ENCODE results near the gene EPB41L3. TPM values are rescaled to one million over a fixed set of nuclear protein-coding genes. Genes with fewer than 3 reads are reported as not detected.

EPB41L3 gene
- total RNA-seq, 1 experiment from 2014 or later = 16.1 TPM

GRCh38 chr18:5397102-5397501 is 146.7 kb downstream of the EPB41L3 start:
- Histone ChIP-seq H3K4me2 (ENCODE audit: insufficient read depth, insufficient read length, low read length) (no peak overlapping the region), H3K79me1 (ENCODE audit: insufficient read depth, low read depth, low read length, poor library complexity, severe bottlenecking) (no peaks in the 10 kb centered on the region), H2BK5ac (ENCODE audit: insufficient read length, low read length) (no peak overlapping the region), H2BK120ac (ENCODE audit: low read depth, low read length, poor library complexity, severe bottlenecking) (no peak overlapping the region), H4K8ac (replicated peaks; ENCODE audit: insufficient read length, low read depth, low read length) (no peak overlapping the region), H3K27ac (ENCODE audit: insufficient read length, low read depth, low read length) (no peak overlapping the region), H3T11ph (ENCODE audit: low read length) (no peak overlapping the region), H3K4me1 (ENCODE audit: insufficient read depth, low read length) (peaks cover 2% of the 10 kb centered on the region; the same call in 1 of the 2 replicates), H3K79me2 (ENCODE audit: insufficient read depth, low read length) (no peaks in the 10 kb centered on the region), H3K23ac (ENCODE audit: insufficient read length, low read depth, low read length) (no peak overlapping the region), H2BK20ac (ENCODE audit: low read depth, low read length, poor library complexity, severe bottlenecking) (no peak overlapping the region), H4K91ac (ENCODE audit: insufficient read length, low read depth, low read length) (no peak overlapping the region), H2AFZ (ENCODE audit: low read length) (no peak overlapping the region), H3K56ac (ENCODE audit: insufficient read length, low read depth, low read length) (no peak overlapping the region), H2BK15ac (ENCODE audit: low read depth, low read length) (no peak overlapping the region), H3K9me3 (ENCODE audit: control insufficient read depth, low read depth, low read length) (no peaks in the 10 kb centered on the region), H3K14ac (ENCODE audit: insufficient read depth, low read length) (no peak overlapping the region), H4K5ac (ENCODE audit: insufficient read length, low read depth, low read length) (no peak overlapping the region), H3K23me2 (ENCODE audit: insufficient read length, low read depth, low read length, poor library complexity, severe bottlenecking) (no peaks in the 10 kb centered on the region), H3K27me3 (ENCODE audit: insufficient read depth, low read length) (no peaks in the 10 kb centered on the region), H2AK5ac (ENCODE audit: insufficient read length, low read length) (no peak overlapping the region), H4K20me1 (ENCODE audit: control insufficient read depth, insufficient read depth, insufficient read length) (no peaks in the 10 kb centered on the region), H3K4ac (ENCODE audit: low read depth, low read length) (no peak overlapping the region), H3K18ac (ENCODE audit: insufficient read length, low read depth, low read length) (no peak overlapping the region), H3K9ac (ENCODE audit: extremely low read depth, insufficient read length, low read length) (no peak overlapping the region), H2BK12ac (ENCODE audit: insufficient read length, low read depth, low read length) (no peak overlapping the region)
- H3K4me3 Mint-ChIP-seq = no peak overlapping the region
- peaks cover 0 to 5% (median 3%) of the 10 kb centered on the region in 3 experiments; a peak in 3 of 7 replicates for H3K36me3 Mint-ChIP-seq (ENCODE audit: insufficient read depth in 1 of 3, low read depth in 3 of 3)
- peak overlapping the region in 1 of 3 experiments; percentile 21; a peak in 2 of 7 replicates for H3K27ac Mint-ChIP-seq
- no CpG with 5 or more reads among the region's 18 CpGs for WGBS (ENCODE audit: extremely low coverage, insufficient read length, low lambda C conversion rate)
- no peaks in the 10 kb centered on the region for H3K27me3 Mint-ChIP-seq (ENCODE audit: low read depth)
- H3K9me3 Mint-ChIP-seq = no peaks in the 10 kb centered on the region; a peak in 1 of 5 replicates
- DNase-seq = no peak
- peaks cover 16 to 17% of the 10 kb centered on the region in 2 experiments for H3K4me1 Mint-ChIP-seq
- TF ChIP-seq CTCF (conservative IDR thresholded peaks at IDR 0.05) = no peak

Data from H9 (cell line).